Measurements from ENCODE around the gene SUPT20H.
A peak's percentile ranks its signal among the peaks of the same experiment; 100 is the strongest.

The SUPT20H gene

GRCh38 chr13:37058910-37059847 lies at the start of gene SUPT20H:
Gene SUPT20H (minus strand): TSS chr13:37059688. CDS start chr13:37051490, 8,198 bp downstream.
- DNase-seq, result peak; percentile 92

- DNase-seq, result no peak
Observed at GRCh38 chr13:37109051-37109678, 49.7 kb upstream of the SUPT20H start.

GRCh38 chr13:37107868-37108267 lies 48.4 kb upstream of the SUPT20H start:
- DNase-seq, result no peak

GRCh38 chr13:37107456-37107855 lies 48.0 kb upstream of the SUPT20H start:
- no peak for DNase-seq

GRCh38 chr13:37106642-37107041 lies 47.2 kb upstream of the SUPT20H start:
- no peak for DNase-seq

- no peak for DNase-seq
Observed at GRCh38 chr13:37105251-37105714, 45.8 kb upstream of the SUPT20H start, which contains the start of gene CSNK1A1L. Gene CSNK1A1L (minus strand): TSS chr13:37105664. CDS start chr13:37105256, 408 bp downstream.

GRCh38 chr13:37102896-37103295 lies 43.4 kb upstream of the SUPT20H start:
- no peak for DNase-seq

GRCh38 chr13:37101201-37101600 lies 41.7 kb upstream of the SUPT20H start:
- DNase-seq, result no peak

GRCh38 chr13:37100731-37101130 lies 41.2 kb upstream of the SUPT20H start:
- DNase-seq, result no peak

GRCh38 chr13:37097076-37097475 lies 37.6 kb upstream of the SUPT20H start:
- DNase-seq, result no peak

GRCh38 chr13:37094840-37095239 lies 35.4 kb upstream of the SUPT20H start:
- DNase-seq, result no peak

GRCh38 chr13:37094099-37094498 lies 34.6 kb upstream of the SUPT20H start:
- no peak for DNase-seq

GRCh38 chr13:37091835-37092234 lies 32.3 kb upstream of the SUPT20H start:
- DNase-seq, result no peak

GRCh38 chr13:37090912-37091311 lies 31.4 kb upstream of the SUPT20H start:
- no peak for DNase-seq

- DNase-seq, result no peak
Observed at GRCh38 chr13:37089495-37089894, 30.0 kb upstream of the SUPT20H start.

- DNase-seq, result no peak
Observed at GRCh38 chr13:37087486-37087885, 28.0 kb upstream of the SUPT20H start.

GRCh38 chr13:37085606-37086005 lies 26.1 kb upstream of the SUPT20H start:
- DNase-seq, result no peak

GRCh38 chr13:37076818-37077217 lies 17.3 kb upstream of the SUPT20H start:
- DNase-seq, result no peak

GRCh38 chr13:37075164-37075563 lies 15.7 kb upstream of the SUPT20H start:
- DNase-seq, result no peak

- no peak for DNase-seq
Observed at GRCh38 chr13:37074703-37075102, 15.2 kb upstream of the SUPT20H start.

- DNase-seq, result no peak
Observed at GRCh38 chr13:37072024-37072423, 12.5 kb upstream of the SUPT20H start.

- no peak for DNase-seq
Observed at GRCh38 chr13:37070956-37071355, 11.5 kb upstream of the SUPT20H start.

- DNase-seq, result no peak
Observed at GRCh38 chr13:37070145-37070695, 10.7 kb upstream of the SUPT20H start.

All from CD4-positive, alpha-beta T cell treated with Interleukin-15 for 1 hour (primary cell).